NT2/D1 (cell line): ENCODE measurements around the gene ANKRD29.

ENCODE experiments used
- DNase-seq: peaks from one replicate; pipeline ENCODE4 v3.0.0-alpha.2; 2011; ENCODE audit warnings: low read depth, low spot score
- H3K27me3 ChIP-seq: 2 replicates; pipeline ENCODE4 v1.6.0; 2011; ENCODE audit warnings: mild to moderate bottlenecking; ENCODE audit not compliant: insufficient read length, insufficient read depth
- H3K36me3 ChIP-seq: 2 replicates; pipeline ENCODE4 v1.6.1; 2011; ENCODE audit warnings: mild to moderate bottlenecking, low read length, mixed read lengths; ENCODE audit not compliant: insufficient read depth, insufficient read length
- H3K4me1 ChIP-seq: 2 replicates; pipeline ENCODE4 v1.5.1; 2011; ENCODE audit not compliant: insufficient read depth, insufficient read length
- H3K4me3 ChIP-seq: 2 replicates; pipeline ENCODE4 v1.5.1; 2011; ENCODE audit warnings: low read depth; ENCODE audit not compliant: insufficient read length
- H3K9ac ChIP-seq: 2 replicates; pipeline ENCODE4 v1.6.0; 2011; ENCODE audit warnings: low read depth; ENCODE audit not compliant: insufficient read length
- H3K9me3 ChIP-seq: 2 replicates; pipeline ENCODE4 v1.5.1; 2011; ENCODE audit warnings: mild to moderate bottlenecking, low read length; ENCODE audit not compliant: insufficient read depth
- SUZ12 ChIP-seq: IDR thresholded peaks from 2 replicates; pipeline ENCODE4 v1.6.1; 2011; ENCODE audit not compliant: insufficient read length, insufficient read depth; ENCODE audit errors: extremely low read depth
- YY1 ChIP-seq: IDR thresholded peaks from 2 replicates; pipeline ENCODE4 v1.6.1; 2011; ENCODE audit not compliant: insufficient read length, insufficient read depth
- ZNF274 ChIP-seq: IDR thresholded peaks from 2 replicates; pipeline ENCODE4 v1.6.1; 2011; ENCODE audit warnings: mild to moderate bottlenecking, low read depth, low read length

The ANKRD29 gene

GRCh38 chr18:23650968-23651927 is 11.5 kb downstream of the ANKRD29 start:
- Histone ChIP-seq H3K36me3 (no peaks in the 10 kb centered on the region), H3K9me3 (no peaks in the 10 kb centered on the region), H3K4me3 (no peak overlapping the region), H3K27me3 (no peaks in the 10 kb centered on the region), H3K4me1 (peaks cover 5% of the 10 kb centered on the region), H3K9ac (no peak overlapping the region)
- TF ChIP-seq YY1 (no peak), SUZ12 (no peak), ZNF274 (no peak)
- no peak for DNase-seq

GRCh38 chr18:23648940-23649607 is 13.6 kb downstream of the ANKRD29 start:
- H3K4me3 ChIP-seq = no peak overlapping the region
- TF ChIP-seq YY1 = no peak
- TF ChIP-seq SUZ12 = no peak
- TF ChIP-seq ZNF274 = no peak
- no peak for DNase-seq
- H3K36me3 ChIP-seq = no peaks in the 10 kb centered on the region
- no peaks in the 10 kb centered on the region for H3K27me3 ChIP-seq
- H3K9ac ChIP-seq = no peak overlapping the region
- peaks cover 5% of the 10 kb centered on the region for H3K4me1 ChIP-seq
- no peaks in the 10 kb centered on the region for H3K9me3 ChIP-seq

GRCh38 chr18:23648456-23648855 is 14.3 kb downstream of the ANKRD29 start:
- H3K4me1 ChIP-seq = peaks cover 5% of the 10 kb centered on the region
- no peak for DNase-seq
- H3K27me3 ChIP-seq = no peaks in the 10 kb centered on the region
- no peaks in the 10 kb centered on the region for H3K36me3 ChIP-seq
- no peak overlapping the region for H3K9ac ChIP-seq
- no peak for TF ChIP-seq SUZ12
- TF ChIP-seq YY1 = no peak
- TF ChIP-seq ZNF274 = no peak
- no peaks in the 10 kb centered on the region for H3K9me3 ChIP-seq
- no peak overlapping the region for H3K4me3 ChIP-seq

GRCh38 chr18:23646282-23646681 is 16.4 kb downstream of the ANKRD29 start:
- Histone ChIP-seq H3K4me3 (no peak overlapping the region), H3K9ac (no peak overlapping the region), H3K9me3 (peaks cover 12% of the 10 kb centered on the region; the same call in 1 of the 2 replicates), H3K4me1 (peaks cover 5% of the 10 kb centered on the region), H3K36me3 (no peaks in the 10 kb centered on the region), H3K27me3 (no peaks in the 10 kb centered on the region)
- DNase-seq = no peak
- TF ChIP-seq YY1 (no peak), ZNF274 (no peak), SUZ12 (no peak)

GRCh38 chr18:23645568-23646175 is 17.0 kb downstream of the ANKRD29 start:
- Histone ChIP-seq H3K4me1 (peaks cover 5% of the 10 kb centered on the region), H3K9ac (no peak overlapping the region), H3K36me3 (no peaks in the 10 kb centered on the region), H3K27me3 (no peaks in the 10 kb centered on the region), H3K4me3 (no peak overlapping the region), H3K9me3 (peaks cover 16% of the 10 kb centered on the region; the same call in 1 of the 2 replicates)
- TF ChIP-seq SUZ12 (no peak), ZNF274 (no peak), YY1 (no peak)
- DNase-seq = no peak

- Histone ChIP-seq H3K36me3 (no peaks in the 10 kb centered on the region), H3K27me3 (no peaks in the 10 kb centered on the region), H3K9me3 (peaks cover 16% of the 10 kb centered on the region; the same call in 1 of the 2 replicates), H3K4me1 (peaks cover 4% of the 10 kb centered on the region), H3K9ac (no peak overlapping the region), H3K4me3 (no peak overlapping the region)
- TF ChIP-seq ZNF274 (no peak), YY1 (no peak), SUZ12 (no peak)
- no peak for DNase-seq
Measured at GRCh38 chr18:23643815-23644490, 18.8 kb downstream of the ANKRD29 start.
